GM19035 (cell line): ENCODE measurements around the gene SMARCAL1.

Source experiments
- ATAC-seq: cut with Tn5 transposase; IDR thresholded peaks from one replicate; pipeline ENCODE4 v1.9.1; 2021; ENCODE audit not compliant: unreplicated experiment

Gene SMARCAL1

GRCh38 chr2:216392018-216392562 lies 20.2 kb upstream of the SMARCAL1 start:
- ATAC-seq, result no peak

DNA sequence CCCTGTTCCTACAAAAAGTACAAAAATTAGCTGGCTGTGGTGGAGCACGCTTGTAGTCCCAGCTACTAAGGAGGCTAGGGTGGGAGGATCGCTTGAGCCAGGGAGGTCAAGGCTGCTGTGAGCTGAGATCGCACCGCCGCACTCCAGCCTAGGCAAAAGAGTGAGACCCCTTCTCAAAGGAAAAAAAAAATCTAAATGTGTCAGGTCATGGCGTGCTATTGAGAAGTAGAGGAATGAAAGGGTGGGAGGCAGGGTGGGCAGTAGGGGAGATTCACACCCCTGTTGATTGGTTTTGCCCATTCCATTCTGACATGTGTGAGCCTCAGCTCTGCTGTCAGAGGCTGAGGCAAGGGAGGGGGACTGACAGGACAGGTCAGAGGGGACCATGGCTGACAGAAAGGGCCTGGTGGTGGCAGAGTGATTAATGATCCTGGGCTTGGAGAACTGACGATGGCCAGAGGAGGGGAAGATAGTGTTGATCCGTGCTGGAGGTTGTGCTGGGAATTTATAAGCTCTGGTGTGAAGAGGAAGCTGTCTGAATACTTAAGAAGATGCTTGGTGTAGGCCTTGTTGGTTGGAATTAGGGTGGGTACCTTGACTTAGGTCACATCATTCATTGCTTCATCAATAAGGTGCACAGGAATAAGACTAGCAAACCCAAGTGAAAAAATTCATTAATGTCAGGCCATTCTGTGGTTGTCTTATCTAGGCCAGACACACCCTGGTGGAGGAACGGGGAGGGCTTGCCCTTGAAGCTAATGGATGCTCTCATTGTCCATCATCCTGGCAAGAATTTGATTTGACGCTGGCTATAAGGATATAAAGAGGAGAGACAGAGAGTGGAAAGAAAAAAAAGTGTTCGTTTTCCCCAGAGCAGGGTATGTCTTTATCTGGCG lies 19.1 kb upstream of the SMARCAL1 start:
- ATAC-seq, result no peak

- ATAC-seq, result no peak
Measured at GRCh38 chr2:216394881-216395280, 17.4 kb upstream of the SMARCAL1 start.

DNA sequence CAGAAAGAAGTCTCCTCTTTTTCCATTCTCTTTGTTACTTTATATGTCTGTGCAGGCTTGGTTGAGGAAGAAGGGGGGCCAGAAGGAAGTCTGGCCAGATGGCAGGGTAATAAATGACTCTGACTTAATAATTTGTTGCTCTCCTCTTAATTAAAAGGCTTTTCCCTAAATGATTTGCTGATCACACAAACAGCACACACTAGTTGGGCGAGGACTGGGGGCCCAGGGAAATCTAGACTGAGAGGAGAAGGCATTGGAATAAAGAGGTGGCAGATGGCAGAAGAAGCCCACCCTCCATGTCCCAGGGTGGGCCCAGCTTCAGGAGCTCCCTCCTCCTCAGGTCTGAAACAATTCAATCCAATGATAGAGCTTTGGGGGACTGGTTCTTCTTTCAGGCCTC lies 12.7 kb upstream of the SMARCAL1 start:
- no peak for ATAC-seq

GRCh38 chr2:216402751-216403150 lies 9.5 kb upstream of the SMARCAL1 start:
- ATAC-seq, result no peak

- ATAC-seq, result peak; percentile 66
Measured at GRCh38 chr2:216404010-216404618, 8.2 kb upstream of the SMARCAL1 start.

DNA sequence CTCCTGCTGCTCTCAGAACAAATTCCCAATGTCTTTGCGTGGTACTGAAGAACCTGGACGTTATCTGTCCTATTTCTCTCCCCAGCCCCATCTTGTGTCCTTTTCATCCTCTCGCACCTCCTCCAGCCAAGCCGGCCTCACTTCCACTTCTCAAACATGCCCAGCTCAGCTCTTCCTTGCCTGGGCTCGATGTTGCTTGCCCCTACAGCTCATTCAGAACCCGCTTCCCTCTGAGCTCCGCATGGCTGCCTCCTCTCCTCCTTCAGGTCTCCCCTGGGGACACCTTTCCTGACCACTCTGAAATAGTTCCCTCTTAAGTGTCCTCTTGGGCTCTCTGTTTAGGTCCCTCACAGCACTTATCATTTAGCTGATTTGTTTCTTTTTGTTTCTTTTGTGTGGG lies 6.7 kb upstream of the SMARCAL1 start:
- no peak for ATAC-seq

GRCh38 chr2:216406826-216407225 lies 5.5 kb upstream of the SMARCAL1 start:
- no peak for ATAC-seq

- no peak for ATAC-seq
Measured at GRCh38 chr2:216408426-216409290, 3.6 kb upstream of the SMARCAL1 start.

- ATAC-seq, result no peak
Measured at GRCh38 chr2:216410550-216410949, 1.7 kb upstream of the SMARCAL1 start.

- ATAC-seq, result no peak
Measured at GRCh38 chr2:216413882-216414281, 1.6 kb downstream of the SMARCAL1 start.

GRCh38 chr2:216414772-216415319 lies 2.6 kb downstream of the SMARCAL1 start:
- no peak for ATAC-seq

DNA sequence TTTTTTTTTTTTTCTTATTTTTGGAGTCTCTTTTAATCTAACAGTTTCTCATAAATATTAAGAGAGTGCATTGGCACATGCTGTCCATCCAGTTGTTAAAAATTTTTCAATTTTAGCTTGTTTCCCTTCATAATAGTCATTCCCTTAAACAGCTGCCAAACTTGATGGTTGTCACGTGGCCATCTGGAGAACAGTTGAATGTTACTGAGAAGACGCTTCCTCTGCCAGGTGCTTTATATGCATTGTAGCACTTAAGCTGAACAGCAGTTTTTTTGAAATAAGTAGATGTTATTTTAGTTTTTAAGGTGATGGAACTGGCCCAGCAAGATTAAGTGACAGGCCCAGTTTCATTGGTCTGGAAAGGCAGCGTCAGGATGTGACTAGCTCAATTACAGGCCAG lies 3.3 kb downstream of the SMARCAL1 start:
- ATAC-seq, result no peak

GRCh38 chr2:216416571-216417307 lies 4.5 kb downstream of the SMARCAL1 start:
- ATAC-seq, result no peak

DNA sequence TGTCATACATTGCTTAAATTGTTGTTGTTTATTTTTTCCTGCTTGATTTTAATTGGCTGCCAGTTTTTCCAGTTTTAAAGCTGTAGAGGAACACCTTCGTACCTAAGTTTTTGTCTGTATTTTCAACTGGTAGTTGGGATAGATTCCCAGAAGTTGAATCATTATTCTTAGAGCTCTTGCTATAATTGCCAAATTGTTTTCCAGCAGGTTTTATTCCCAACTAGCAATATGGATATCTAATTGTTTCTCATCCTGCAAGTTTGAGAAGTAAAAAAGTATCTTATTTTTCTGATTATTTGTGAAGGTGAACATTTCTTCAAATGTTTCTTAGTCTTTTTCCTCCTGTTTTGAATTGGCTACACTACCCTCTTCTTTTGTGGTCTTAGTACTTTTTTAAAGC lies 6.7 kb downstream of the SMARCAL1 start:
- no peak for ATAC-seq

- no peak for ATAC-seq
Measured at GRCh38 chr2:216420367-216421101, 8.2 kb downstream of the SMARCAL1 start.

DNA sequence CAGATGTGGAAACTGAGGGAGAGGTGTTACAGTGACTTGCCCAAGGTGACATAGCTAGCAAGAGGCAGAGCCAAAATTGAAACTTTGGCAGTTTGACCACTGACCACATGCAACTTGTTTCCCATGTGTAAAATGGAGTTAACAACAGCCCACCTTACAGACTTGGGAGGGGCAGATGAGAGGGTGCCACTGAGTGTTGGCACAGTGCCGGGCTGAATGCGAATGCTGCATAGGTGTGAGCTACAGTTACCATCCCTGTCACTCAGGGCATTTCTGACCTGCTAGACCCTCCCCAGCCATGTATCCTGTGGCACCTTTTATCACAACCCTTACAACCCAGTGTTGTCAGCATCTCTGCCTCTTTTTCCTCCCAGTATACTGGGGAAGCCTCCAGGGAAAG lies 10.8 kb downstream of the SMARCAL1 start:
- ATAC-seq, result no peak

GRCh38 chr2:216424274-216424673 lies 12.0 kb downstream of the SMARCAL1 start:
- no peak for ATAC-seq

GRCh38 chr2:216425008-216425787 lies 12.9 kb downstream of the SMARCAL1 start:
- no peak for ATAC-seq
